Pancreas (tissue), 10 donors: ENCODE data around the gene CHSY1. TPM values are rescaled to one million over a fixed set of nuclear protein-coding genes. Genes with fewer than 3 reads are reported as not detected.

Experiments used
- ATAC-seq, 4 donors: fragments of 200-7000 bp; cut with Tn5 transposase; one replicate each; pipeline versions ENCODE4 v1.8.0 to v1.9.1; 2020; ENCODE audit warnings: mild to moderate bottlenecking in 4 of 4, moderate library complexity in 4 of 4
- DNase-seq, 6 donors: peaks; one replicate each; pipeline ENCODE4 v3.0.0-alpha.2; 2020
- FAIRE-seq: peaks from 2 replicates; lab custom pipeline; 2012; peaks lifted over from hg19 to GRCh38; lab: Jason Lieb, UNC
- H3K27ac ChIP-seq, 4 donors: fragments of 200-600 bp; sonication (generic); 1 replicate in 3 of 4; 2 replicates in 1 of 4; pipeline versions ENCODE4 v1.5.0 to v1.8.0; 2020
- H3K27me3 ChIP-seq, 4 donors: fragments of 200-600 bp; one replicate each; pipeline ENCODE4 v1.8.0; 2021
- H3K36me3 ChIP-seq, 3 donors: fragments of 200-600 bp; sonication (generic) in 1 of 3; one replicate each; pipeline versions ENCODE4 v1.5.0 to v1.8.0; 2020 to 2021
- H3K4me1 ChIP-seq, 3 donors: fragments of 200-600 bp; one replicate each; pipeline ENCODE4 v1.8.0; 2021
- H3K4me3 ChIP-seq, 4 donors: fragments of 200-600 bp; sonication (generic) in 2 of 4; one replicate each; pipeline versions ENCODE4 v1.5.0 to v1.8.0; 2020 to 2021
- H3K9me3 ChIP-seq, 4 donors: fragments of 200-600 bp; one replicate each; pipeline ENCODE4 v1.8.0; 2021
- CTCF ChIP-seq, 4 donors: fragments of 200-600 bp; sonication (generic) in 3 of 4; IDR thresholded peaks; one replicate each; pipeline versions ENCODE4 v1.5.0 to v1.8.0; 2021; ENCODE audit warnings: antibody characterized with exemption in 4 of 4
- WGBS, 2 donors: extraction: QIAGEN DNeasy Blood & Tissue Kit; methylation state at CpG; one replicate each; pipeline ENCODE4 v1.1.7; 2013; 5-methylcytosine and 5-hydroxymethylcytosine counted together
- intact Hi-C, 3 donors: fragments of 100-400 bp; cut with DNase I; formaldehyde crosslinking; loops; one replicate each; pipeline versions ENCODE4 v1.11.1 to v1.14.2; 2022
- polyA plus RNA-seq, 2 donors: library from polyadenylated mRNA; stranded (reverse); fragments of 200-250 nt; gene quantifications; one replicate each; pipeline ENCODE4 v1.2.3, GENCODE V29; 2013
- total RNA-seq, 6 donors: library from RNA; stranded (reverse); fragmentation: NEBNext Ultra II Directional in 4 of 6; extraction: Animal tissue kit (Norgen Biotek cat#: 25700) in 4 of 6; gene quantifications; one replicate each; pipeline versions ENCODE4 v1.2.1 to v1.2.4, GENCODE V29; 2021 to 2023
- donor health status: healthy with polysubstance abuse.
- donor health status: DM: no; HTN: no; CAD: no; lungs with moderate emphysema.
- donor health status: DM: no; HTN: no; CAD: no.
- donor health status: control.
- donor health status: control.
- donor health status: Bipolar disorder and iron deficiency.
- donor health status: DM: yes; HTN: yes; CAD: no.
- donor health status: DM: no; HTN: no; CAD: no.
- donor health status: DM: no; HTN: no; CAD: no.
- donor health status: DM: yes; HTN: yes; CAD: no.

CHSY1 gene
- total and polyA plus RNA-seq, 8 donors: 3.4 to 11.2 (median 5.5) TPM

- no peak overlapping the region for H3K27ac ChIP-seq
Observed at GRCh38 chr15:101204739-101205535, 46.9 kb downstream of the CHSY1 start.

GRCh38 chr15:101203607-101204189, 48.1 kb downstream of the CHSY1 start:
- Histone ChIP-seq H3K27ac (no peak overlapping the region), H3K27me3 (no peaks in the 10 kb centered on the region), H3K9me3 (no peaks in the 10 kb centered on the region), H3K36me3 (no peaks in the 10 kb centered on the region), H3K4me3 (no peak overlapping the region), H3K4me1 (peaks cover 0 to 10% (median 8%) of the 10 kb centered on the region in 3 donors)
- no peak for TF ChIP-seq CTCF (IDR thresholded peaks at IDR 0.05)
- DNase-seq (no peak), FAIRE-seq (no peak), ATAC-seq (no peak)
- WGBS, 2 donors: 48 to 52% methylated on average over 7 of the region's 7 CpGs
- intact Hi-C loops: no loop called here

More at GRCh38 chr15:101204739-101205535, 46.9 kb downstream of the CHSY1 start:
- WGBS, 2 donors: 69 to 87% methylated on average over 5 of the region's 5 CpGs
- H3K27me3 ChIP-seq: no peaks in the 10 kb centered on the region
- no peak for TF ChIP-seq CTCF (IDR thresholded peaks at IDR 0.05)
- ATAC-seq (no peak), FAIRE-seq (no peak), DNase-seq (no peak)
- H3K4me1 ChIP-seq: peaks cover 7 to 23% (median 21%) of the 10 kb centered on the region in 3 donors
- H3K36me3 ChIP-seq: no peaks in the 10 kb centered on the region
- no peaks in the 10 kb centered on the region for H3K9me3 ChIP-seq
- no peak overlapping the region for H3K4me3 ChIP-seq
- intact Hi-C loops: no loop called here

GRCh38 chr15:101203029-101203573, 48.7 kb downstream of the CHSY1 start:
- DNase-seq (no peak), FAIRE-seq (no peak), ATAC-seq (no peak)
- H3K27me3 ChIP-seq: no peaks in the 10 kb centered on the region
- H3K4me1 ChIP-seq: peaks cover 0 to 10% (median 7%) of the 10 kb centered on the region in 3 donors
- intact Hi-C loops: no loop called here
- no peak for TF ChIP-seq CTCF (IDR thresholded peaks at IDR 0.05)
- no peaks in the 10 kb centered on the region for H3K9me3 ChIP-seq
- H3K4me3 ChIP-seq: no peak overlapping the region
- WGBS, 2 donors: 80 to 82% methylated on average over 4 of the region's 4 CpGs
- no peaks in the 10 kb centered on the region for H3K36me3 ChIP-seq
- no peak overlapping the region for H3K27ac ChIP-seq

GRCh38 chr15:101201411-101202174, 50.3 kb downstream of the CHSY1 start:
- Histone ChIP-seq H3K27ac (no peak overlapping the region), H3K36me3 (no peaks in the 10 kb centered on the region), H3K4me3 (no peak overlapping the region), H3K4me1 (peaks cover 0 to 10% (median 7%) of the 10 kb centered on the region in 3 donors), H3K9me3 (no peaks in the 10 kb centered on the region), H3K27me3 (no peaks in the 10 kb centered on the region)
- DNase-seq (peak in 4 of 6 donors; percentile 40 to 62 (median 50)), ATAC-seq (peak; percentile 46 to 85 (median 81)), FAIRE-seq (no peak)
- WGBS, 2 donors: 64 to 66% methylated on average over 5 of the region's 5 CpGs
- intact Hi-C loops: no loop called here
- TF ChIP-seq CTCF (IDR thresholded peaks at IDR 0.05): no peak
